Measurements from ENCODE around the gene GALNT11. TPM values are rescaled to one million over a fixed set of nuclear protein-coding genes. Genes with fewer than 3 reads are reported as not detected.

GALNT11 gene
- total and polyA plus RNA-seq, 8 donors, result 13.6 to 331 (median 26.6) TPM

GRCh38 chr7:152140560-152140959 lies 115.1 kb downstream of the GALNT11 start:
- Histone ChIP-seq H3K4me3 (no peak overlapping the region), H3K27ac (no peak overlapping the region), H3K4me1 (peaks cover 0 to 21% (median 2%) of the 10 kb centered on the region in 4 donors), H3K36me3 (peaks cover 54 to 100% (median 97%) of the 10 kb centered on the region in 4 donors), H3K9me3 (no peaks in the 10 kb centered on the region), H3K27me3 (no peaks in the 10 kb centered on the region)
- no peak for TF ChIP-seq POLR2AphosphoS5 (IDR thresholded peaks at IDR 0.05)
- TF ChIP-seq EP300 (IDR thresholded peaks at IDR 0.05), result no peak
- no peak for TF ChIP-seq CTCF (IDR thresholded peaks at IDR 0.05)
- no peak for TF ChIP-seq POLR2A (IDR thresholded peaks at IDR 0.05)
- 90 to 98% (median 92%) methylated on average over 2 of the region's 2 CpGs for WGBS, 5 donors
- intact Hi-C loops (cut with DNase I; ENCODE audit: low total_unique reads), result no loop called here
- DNase-seq, result no peak

GRCh38 chr7:152142976-152143595 lies 117.6 kb downstream of the GALNT11 start:
- intact Hi-C loops (cut with DNase I; ENCODE audit: low total_unique reads), result no loop called here
- Histone ChIP-seq H3K4me1 (peaks cover 0 to 14% (median 6%) of the 10 kb centered on the region in 4 donors), H3K4me3 (no peak overlapping the region), H3K27me3 (no peaks in the 10 kb centered on the region), H3K9me3 (no peaks in the 10 kb centered on the region), H3K27ac (no peak overlapping the region), H3K36me3 (peaks cover 61 to 100% (median 99%) of the 10 kb centered on the region in 4 donors)
- TF ChIP-seq EP300 (IDR thresholded peaks at IDR 0.05) (no peak), POLR2A (IDR thresholded peaks at IDR 0.05) (no peak), CTCF (IDR thresholded peaks at IDR 0.05) (no peak), POLR2AphosphoS5 (IDR thresholded peaks at IDR 0.05) (no peak)
- DNase-seq, result no peak
- WGBS, 5 donors, result 62 to 70% (median 69%) methylated on average over 5 of the region's 5 CpGs

- whole genome bisulfite sequencing, 5 donors, result 79 to 84% (median 81%) methylated on average over 12 of the region's 12 CpGs
- TF ChIP-seq CTCF (IDR thresholded peaks at IDR 0.05) (no peak), EP300 (IDR thresholded peaks at IDR 0.05) (no peak), POLR2A (IDR thresholded peaks at IDR 0.05) (no peak), POLR2AphosphoS5 (IDR thresholded peaks at IDR 0.05) (no peak)
- H3K27ac ChIP-seq, result no peak overlapping the region
- H3K4me3 ChIP-seq, result no peak overlapping the region
- intact Hi-C loops (cut with DNase I; ENCODE audit: low total_unique reads), result no loop called here
- peaks cover 56 to 100% (median 99%) of the 10 kb centered on the region in 4 donors for H3K36me3 ChIP-seq
- no peaks in the 10 kb centered on the region for H3K27me3 ChIP-seq
- peaks cover 0 to 14% (median 6%) of the 10 kb centered on the region in 4 donors for H3K4me1 ChIP-seq
- no peaks in the 10 kb centered on the region for H3K9me3 ChIP-seq
- DNase-seq, result no peak
Observed at GRCh38 chr7:152144557-152145245, 119.2 kb downstream of the GALNT11 start.

GRCh38 chr7:152145853-152146466 lies 120.5 kb downstream of the GALNT11 start:
- peak in 1 of 2 donors; percentile 72 for DNase-seq
- Histone ChIP-seq H3K9me3 (no peaks in the 10 kb centered on the region), H3K4me3 (no peak overlapping the region), H3K4me1 (peaks cover 0 to 14% (median 6%) of the 10 kb centered on the region in 4 donors), H3K27ac (peak overlapping the region in 1 of 5 donors; percentile 20), H3K27me3 (no peaks in the 10 kb centered on the region), H3K36me3 (peaks cover 58 to 100% (median 99%) of the 10 kb centered on the region in 4 donors)
- intact Hi-C loops (cut with DNase I; ENCODE audit: low total_unique reads), result no loop called here
- 68 to 75% (median 71%) methylated on average over 4 of the region's 4 CpGs for WGBS, 5 donors
- TF ChIP-seq EP300 (IDR thresholded peaks at IDR 0.05) (no peak), POLR2AphosphoS5 (IDR thresholded peaks at IDR 0.05) (peak in 1 of 3 donors; percentile 13), CTCF (IDR thresholded peaks at IDR 0.05) (peak in 5 of 7 experiments; percentile 30 to 54 (median 42)), POLR2A (IDR thresholded peaks at IDR 0.05) (no peak)
